Stimulated activated CD4-positive, alpha-beta T cell treated with anti-CD3 and anti-CD28 coated beads, TNF-alpha, amount 100 ng/mL, for 48 hours (primary cell): ENCODE data around the gene SLMAP.

Source experiments
- DNase-seq, 3 donors: peaks; one replicate each; pipeline ENCODE4 v3.0.0-alpha.2; 2020; ENCODE audit warnings: low read depth in 3 of 3

The SLMAP gene

DNA sequence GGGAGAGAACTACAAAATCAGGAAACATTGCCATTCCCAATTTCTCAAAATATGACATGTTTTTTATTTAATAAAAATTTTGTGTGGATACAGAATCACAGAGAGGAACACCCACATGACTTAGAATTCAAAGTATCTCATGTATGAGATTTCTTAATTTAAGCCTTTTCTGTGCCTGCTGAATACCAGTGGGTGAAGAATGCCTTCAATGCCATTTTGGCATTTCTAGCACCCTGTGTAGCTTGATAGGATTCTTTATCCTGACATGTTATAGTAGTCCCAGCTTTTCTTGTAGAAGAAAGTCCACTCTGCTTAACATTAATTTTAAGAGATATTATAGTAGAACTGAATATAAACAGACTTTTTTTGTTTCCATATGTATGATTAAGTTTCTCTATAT is 3.1 kb upstream of the SLMAP start:
- DNase-seq, result no peak

DNA sequence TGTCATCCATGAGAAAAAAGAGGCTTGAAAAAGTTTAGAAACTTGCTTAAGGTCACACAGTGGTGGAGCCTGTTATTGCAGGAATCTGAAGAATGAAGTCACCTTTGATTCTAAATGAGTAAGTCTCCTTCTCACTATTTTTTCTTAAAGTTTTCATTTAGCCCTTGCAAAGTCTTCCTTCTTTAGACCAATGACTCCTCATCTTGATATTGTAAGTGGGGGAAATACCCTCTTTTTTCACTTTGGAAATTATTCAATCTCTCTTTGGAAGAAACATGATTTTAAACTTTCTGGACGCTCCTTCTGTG is 787 bp upstream of the SLMAP start:
- DNase-seq, result no peak

DNA sequence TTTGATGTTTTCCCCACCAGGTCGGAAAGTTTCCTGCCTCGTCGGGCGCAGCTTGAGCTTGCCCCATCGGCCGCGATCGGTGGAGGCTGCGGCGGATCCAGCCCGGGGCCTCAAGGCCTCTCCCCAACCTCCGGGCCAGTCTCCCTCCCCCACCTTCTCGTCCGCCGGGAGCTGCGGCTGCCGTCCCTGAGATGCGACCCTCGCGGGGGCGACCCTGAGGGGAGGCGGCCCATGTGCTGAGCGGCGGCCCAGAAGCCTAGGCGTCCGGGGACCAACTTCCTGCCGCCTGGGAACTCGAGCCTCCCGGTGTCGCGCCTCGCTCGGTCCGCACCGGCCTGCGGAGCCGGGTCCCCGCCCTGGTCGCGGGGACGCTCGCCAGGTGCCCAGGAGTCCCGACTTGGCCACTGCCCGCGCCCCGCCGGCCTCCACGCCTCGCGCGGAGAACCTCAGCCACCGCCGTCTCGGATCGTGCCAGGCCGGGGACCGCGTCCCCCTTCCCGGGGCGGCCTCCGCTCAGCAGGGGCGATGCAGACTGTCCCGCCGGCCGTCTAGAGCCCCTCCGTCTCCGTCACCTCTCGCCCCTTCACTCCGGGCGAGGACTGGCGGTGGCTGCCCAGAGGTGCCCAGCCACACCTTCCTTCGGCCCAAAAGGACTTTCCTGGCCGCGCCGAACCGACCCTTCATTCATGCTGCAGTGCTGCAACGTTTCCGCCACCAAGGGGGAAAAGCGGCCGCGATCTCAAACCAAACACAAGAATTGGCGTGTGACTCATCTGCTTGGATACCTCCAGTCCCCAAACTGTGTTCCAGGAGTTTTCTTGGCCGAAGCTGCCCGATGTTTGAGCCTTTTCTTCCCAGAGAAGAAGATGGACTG is 656 bp downstream of the SLMAP start:
- DNase-seq, result peak; percentile 11 to 21 (median 18)

DNA sequence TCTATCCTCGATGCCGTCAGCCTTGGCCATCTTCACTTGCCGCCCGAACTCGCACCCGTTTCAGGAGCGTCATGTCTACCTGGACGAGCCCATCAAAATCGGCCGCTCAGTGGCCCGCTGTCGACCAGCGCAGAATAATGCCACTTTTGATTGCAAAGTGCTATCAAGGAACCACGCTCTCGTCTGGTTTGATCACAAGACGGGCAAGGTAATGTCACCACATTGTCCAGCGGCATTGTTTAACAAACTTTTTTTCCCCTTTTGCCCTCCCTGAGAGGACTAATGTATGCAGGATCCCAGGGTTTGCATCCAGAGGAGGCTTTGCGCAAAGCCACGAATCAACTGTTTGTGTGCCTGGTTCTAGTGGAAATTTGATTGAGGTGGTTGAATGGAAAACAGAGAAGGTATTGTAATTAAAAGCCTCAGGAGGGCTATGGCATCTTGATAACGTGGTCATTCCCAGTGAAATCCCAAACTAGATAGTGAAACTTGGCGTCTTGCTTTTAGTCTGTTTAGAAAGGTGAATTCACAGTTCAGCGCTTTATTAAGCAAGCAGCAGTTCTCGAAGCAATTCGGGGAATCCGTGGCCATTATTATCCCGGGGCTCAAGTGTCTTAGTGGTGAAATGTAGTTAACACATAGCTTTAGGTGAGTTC is 1.7 kb downstream of the SLMAP start:
- no peak for DNase-seq

DNA sequence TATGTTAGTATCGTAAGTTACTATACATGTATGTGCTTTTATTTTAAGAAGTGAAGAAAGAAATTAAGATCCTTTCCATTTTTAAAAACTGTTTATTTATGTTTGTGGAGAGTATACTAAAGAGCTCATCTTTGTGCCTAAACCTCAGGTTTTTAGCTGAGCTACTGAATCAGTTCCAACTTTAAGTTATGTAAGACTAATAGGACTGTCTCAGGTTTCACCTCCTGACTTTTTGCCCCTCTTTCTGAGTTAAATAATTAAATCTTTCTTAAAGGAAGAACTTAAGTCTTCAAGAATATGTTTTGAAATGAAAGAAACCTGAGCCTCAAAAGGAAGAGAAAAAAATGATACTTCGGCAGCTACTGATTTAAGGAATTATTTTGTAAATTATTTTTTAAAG is 2.6 kb downstream of the SLMAP start:
- DNase-seq, result no peak

DNA sequence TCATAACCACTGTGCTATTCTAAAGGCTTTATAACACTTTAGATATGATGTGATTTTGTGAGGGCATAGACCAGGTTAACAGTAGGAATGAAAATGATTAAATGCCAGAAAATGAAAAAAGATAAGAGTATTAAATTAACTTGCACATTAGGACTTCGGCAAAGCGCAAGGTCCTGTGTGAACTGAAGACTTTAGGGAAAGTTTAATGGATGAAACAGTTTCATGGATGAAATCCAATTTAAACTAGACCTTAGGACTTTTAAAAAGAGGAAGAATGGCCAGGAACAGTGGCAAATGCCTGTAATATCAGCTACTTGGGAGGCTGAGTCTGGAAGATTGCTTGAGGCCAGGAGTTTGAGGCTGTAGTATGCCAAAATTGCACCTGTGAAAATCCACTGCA is 8.7 kb downstream of the SLMAP start:
- DNase-seq, result no peak

DNA sequence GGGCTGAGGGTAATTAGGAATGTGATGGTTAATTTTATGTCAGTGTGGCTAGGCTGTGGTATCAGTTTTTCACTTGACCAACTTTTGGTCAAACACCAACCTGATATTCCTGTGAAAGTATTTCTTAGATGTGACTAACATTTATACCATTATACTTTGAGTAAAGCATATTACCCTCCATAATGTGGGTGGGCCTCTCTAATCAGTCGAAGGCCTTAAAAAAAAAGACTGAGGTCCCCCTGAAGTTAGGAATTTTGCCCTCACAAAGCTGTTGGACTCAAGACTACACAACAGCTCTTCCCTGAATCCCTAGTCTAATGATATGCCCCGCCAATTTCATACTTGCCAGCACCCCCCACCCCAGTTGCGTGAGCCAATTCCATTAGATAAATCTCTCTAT is 12.5 kb downstream of the SLMAP start:
- no peak for DNase-seq

DNA sequence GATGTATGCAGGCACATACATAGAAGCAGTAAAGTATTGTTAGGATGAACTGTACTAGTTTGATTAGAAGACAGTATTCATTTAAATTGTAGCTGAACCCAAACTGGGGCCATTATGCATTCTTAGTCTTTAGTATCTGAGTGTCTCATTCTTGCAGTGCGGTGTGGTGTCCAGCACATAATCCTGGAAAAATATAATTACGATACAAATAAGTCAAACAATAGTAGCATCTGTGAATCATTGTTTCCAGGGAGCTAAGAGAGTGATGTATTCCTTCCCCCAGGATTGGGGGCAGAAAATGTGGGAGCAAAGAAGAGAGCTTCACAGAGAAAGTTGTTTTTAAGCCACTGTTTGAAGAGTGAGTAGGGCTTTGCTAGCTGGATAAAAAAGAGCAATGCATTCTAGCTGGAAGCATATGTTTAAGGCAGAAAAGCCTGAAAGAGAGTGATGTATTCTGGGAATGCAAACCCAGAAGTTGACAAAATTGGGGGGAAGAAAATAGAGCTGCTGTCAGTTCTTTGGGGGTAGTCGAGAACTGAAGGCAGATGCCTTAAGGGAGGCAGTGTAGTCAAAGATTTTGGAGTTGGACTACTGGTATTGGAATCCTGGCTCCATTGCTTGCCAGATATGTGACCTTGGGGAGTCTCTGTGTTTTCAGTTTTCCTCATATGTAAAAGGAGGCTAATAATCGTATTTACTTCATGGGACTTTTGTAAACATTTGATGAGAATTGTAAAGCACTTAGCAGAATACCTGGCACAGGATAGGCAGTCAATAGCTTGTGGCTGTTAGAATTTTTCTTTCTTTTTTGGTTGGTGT is 14.1 kb downstream of the SLMAP start:
- DNase-seq, result no peak

DNA sequence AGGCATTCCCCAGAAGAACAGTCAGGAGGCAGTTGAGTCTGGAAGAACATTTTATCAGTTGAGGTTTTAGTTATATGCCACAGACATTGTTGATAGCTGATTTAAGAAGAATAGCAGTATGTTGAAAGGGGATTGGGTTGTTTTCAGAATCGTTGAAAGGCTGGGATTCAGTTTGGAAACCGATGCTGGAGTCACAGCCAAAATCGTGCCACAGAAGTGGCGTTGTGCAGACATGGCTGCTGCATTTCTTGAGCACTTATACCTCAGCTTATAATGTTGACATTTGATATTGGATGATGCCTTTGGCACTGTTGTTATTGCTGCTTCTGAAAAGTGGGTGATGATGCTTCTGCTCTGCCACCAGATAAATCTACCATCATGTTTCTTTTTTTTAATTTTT is 16.1 kb downstream of the SLMAP start:
- DNase-seq, result no peak

DNA sequence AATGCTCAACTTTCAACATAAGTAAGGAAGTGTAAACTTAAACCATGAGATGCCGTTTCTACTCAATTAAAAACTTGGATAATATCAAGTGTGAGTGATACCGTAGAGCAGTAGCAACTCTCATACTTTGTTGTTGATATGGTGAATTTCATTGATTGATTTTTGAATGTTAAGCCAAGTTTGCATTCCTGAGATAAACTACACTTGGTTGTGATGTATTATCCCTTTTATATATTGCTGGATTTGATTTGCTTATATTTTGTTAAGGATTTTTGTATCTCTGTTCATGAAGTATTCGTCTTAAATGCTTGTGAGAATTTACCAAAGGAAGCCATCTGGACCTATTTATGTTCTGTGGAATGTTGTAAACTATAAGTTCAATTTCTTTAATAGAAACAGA is 21.7 kb downstream of the SLMAP start:
- DNase-seq, result no peak

DNA sequence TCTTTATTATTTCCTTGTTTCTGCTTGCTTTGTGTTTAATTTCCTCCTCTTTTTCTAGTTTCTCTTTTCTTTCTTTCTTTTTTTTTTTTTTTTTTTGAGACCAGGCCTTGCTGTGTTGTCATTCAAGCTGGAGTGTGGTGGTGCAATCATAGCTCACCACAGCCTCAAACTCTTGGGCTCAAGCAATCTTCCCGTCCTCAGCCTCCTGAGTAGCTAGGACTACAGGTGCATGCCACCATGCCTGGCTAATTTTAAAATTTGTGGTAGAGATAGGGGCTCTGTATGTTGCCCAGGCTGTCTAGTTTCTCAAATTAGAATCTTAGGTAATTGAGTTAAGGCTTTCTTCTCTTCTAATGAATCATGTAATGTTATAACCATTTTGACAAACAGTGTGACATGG is 22.4 kb downstream of the SLMAP start:
- no peak for DNase-seq

DNA sequence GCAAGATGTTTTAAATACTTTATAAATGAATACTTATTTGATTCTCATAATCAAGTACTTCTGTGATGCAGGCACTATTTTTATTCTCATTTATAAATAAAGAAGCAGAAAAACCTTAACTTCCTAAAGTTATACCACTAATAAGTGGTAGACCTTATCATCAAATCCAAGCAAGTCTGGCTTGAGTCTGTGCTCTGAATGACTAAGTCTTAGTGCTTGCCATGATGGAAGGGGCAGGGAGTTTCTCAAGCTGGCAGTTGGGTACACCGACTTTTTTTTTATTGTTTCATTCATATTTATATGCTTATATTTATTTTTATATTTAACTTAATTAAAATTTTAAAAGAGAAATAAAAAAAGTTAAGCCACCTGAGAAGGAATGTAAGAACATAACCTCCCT is 23.6 kb downstream of the SLMAP start:
- DNase-seq, result no peak

DNA sequence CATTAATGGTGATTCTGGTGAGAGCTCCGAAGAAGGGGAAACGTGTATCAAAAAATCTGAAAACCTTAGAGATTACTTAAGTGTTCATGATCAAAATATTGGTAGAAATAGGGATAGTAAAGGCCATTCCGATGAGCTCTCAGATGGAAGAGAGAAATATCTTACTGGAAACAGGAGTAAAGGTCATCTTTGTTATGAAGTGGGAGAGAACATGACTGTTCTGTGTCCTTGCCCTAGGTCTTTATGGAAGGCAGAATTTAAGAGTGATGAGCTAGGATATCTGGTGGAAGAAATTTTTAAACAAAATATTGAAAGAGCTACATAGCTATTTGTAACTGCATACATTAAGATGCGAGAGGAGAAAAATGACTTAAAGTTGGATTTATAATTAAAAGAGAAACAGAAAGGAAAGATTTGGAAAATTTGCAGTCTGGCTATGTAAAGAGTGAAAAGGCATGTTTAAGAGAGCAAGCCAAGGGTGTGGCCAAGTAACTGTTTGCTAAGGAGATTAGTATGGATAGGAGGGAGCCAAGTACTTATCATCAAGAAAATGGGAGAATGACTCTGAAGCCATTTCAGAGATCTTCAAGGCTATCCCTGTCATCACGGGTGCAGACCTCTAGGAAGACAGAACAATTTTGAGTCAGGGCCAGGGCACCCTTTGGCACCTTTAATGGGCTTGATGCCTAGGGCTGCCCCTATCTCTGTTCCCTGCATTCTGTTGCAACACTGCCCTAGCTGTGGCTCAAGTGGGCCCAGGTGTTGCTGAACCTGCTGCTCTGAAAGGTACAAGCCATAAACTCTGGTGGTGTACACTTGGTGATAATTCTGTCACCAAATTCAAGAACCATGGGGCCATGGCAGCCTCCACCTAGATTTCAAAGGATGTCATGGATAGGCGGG is 27.3 kb downstream of the SLMAP start:
- no peak for DNase-seq

DNA sequence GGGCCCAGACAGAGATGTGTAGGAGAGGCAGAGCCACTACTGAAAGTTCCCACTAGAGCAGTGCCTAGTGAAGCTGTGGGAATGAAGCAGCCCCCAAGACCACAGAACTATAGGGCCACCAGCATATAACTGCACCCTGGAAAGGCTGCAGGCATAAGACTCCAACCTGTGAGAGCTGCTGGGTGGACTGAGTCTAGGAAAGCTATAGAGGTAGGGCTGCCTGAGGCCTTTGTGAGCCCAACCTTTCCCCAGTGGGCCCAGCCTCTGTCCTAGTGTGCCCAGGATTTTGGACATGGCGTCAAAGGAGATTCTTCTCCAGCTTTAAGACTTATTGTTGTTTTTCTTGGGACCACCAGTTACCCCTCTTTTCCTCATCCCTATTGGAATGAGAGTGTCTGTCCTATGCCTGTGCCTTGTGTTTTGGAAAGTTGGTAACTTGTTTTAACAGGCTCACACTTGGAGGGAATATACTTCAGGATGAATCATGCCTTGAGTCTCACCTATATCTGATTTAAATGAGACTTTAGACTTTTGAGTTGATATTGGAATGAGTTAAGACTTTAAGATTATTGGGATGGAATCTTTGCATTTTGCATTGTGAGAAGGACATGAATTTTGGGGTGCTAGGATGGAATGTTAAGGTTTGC is 28.1 kb downstream of the SLMAP start:
- no peak for DNase-seq

DNA sequence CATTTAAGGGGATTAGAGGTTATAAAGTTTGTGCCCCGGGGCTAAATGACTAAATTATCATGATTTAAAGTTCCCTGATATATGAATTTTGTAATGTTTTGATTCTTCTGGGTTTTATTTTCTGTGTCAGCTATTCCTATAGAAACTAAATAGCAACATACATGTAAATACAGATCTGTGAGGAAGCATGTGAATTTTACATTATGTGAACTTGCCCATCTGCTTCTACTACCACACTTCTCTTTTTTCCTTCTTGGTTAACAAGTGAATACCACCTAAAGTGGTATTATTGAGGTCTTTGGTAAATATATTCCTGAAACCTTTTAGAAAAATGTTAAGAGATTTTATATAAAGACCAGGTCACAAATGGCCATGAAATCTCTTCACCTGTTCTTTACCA is 29.3 kb downstream of the SLMAP start:
- no peak for DNase-seq

DNA sequence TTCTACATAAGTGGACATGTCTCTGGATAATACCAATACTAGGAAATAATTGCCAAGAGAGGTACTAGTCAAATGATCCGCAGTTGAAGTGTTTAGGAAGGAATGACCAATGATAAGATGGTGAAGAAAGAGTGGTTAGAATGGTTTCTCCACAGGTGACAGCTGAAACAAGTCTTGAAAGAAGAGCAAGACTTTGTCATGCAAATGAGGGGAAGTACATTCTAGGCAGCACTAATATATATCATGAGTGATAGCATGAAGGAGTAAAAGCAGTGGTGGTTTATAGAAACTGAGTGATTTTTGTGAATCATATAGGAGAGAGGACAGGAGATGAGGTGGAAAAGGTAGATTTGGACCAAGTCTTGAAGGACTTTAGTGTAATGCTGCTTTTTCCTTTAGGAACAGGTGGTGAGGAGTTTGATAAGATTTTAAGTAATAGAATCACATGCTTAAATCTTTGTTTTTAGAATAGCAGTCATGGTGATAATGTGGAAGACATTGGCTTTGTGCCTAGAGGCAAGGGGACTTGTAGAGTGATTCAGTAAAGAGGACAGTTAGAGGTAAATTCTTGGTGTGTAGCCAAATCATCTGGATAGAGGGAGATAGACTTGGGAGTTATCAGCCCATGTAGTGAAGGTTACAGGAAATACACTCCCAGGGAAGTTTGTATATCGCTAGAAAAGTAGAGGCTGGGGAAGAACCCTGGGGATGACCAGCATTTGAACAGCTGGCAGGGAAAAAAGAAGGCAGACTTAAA is 31.9 kb downstream of the SLMAP start:
- no peak for DNase-seq

DNA sequence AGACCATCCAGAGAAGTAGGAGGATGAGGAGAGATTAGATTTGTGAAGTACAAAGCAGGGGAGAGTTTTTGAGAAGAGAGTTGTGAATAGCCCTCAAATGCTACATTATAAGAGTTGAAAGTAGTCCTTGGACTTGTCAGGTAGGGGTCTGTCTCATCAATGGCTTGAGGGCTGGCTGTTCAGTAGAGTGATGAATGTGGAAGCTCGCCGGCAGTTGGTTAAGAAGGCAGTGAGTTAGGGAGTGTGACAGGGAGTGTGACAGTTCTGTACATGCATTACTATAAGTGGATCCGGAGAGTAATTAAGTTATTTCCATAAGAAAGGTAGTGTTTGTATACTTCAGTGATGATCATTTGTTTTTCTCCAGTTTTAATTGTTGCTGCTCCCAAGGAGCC is 32.5 kb downstream of the SLMAP start:
- DNase-seq, result no peak

DNA sequence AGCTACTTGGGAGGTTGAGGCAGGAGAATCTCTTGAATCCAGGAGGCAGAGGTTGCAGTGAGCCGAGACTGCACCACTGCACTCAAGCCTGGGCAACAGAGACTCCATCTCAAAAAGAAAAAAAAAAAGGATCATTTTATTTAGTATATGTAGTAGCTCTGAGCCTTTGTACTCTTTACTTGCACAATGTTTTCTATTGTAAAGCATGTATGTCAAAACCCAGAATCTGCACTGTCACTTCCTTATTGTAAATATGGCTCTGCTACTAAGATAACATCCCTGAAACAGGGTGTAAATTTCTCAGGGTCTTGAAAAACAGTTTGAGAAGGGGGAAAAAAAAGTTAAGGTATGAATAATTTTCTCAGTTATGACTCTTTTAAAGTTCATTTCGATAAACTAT is 35.1 kb downstream of the SLMAP start:
- DNase-seq, result no peak

DNA sequence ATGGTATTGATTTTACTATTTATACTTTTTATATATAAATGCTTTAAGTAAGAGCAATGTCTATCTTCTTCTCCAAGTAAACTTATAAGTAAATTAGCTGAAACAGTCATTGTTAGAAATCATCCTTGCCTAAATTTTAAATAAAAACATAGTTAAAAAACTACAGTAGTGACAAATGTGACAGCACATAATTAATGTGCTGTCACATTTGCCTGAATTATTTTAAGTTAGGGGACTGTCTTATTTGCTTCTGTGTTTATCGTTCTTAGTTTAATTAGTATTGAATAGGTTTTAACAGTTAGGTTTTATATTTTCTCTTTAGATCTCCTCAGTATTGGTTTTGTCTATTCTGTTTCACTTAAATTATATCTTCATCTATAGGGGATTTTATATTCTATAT is 36.1 kb downstream of the SLMAP start:
- DNase-seq, result no peak

DNA sequence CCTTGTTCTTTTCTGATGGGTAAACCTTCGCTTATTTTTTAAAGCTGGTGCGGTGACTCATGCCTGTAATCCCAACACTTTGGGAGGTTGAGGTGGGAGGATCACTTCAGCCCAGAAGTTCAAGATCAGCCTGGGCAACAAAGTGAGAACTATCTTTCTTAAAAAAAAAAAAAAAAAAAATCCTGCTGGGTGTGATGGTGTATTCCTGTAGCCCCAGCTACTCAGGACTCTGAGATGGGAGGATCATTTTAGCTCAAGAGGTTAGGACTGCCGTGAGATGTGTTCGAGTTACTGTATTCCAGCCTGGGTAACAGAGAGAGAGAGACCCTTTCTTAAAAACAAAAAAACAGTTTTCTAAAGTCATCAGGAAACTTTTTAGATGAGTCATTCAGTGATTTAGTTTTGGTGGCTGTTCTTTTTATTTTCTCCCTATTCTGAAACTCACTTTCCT is 37.7 kb downstream of the SLMAP start:
- no peak for DNase-seq
